HL-60 (cell line): ENCODE results near the gene PARD6G.

ENCODE experiments used
- POLR2AphosphoS5 ChIP-seq: IDR thresholded peaks from 2 replicates; pipeline ENCODE4 v1.6.1; 2012; ENCODE audit warnings: low read depth
- TF ChIP-seq, protein P1 (sequence below): IDR thresholded peaks from one replicate; pipeline ENCODE4 v1.5.1; 2011; ENCODE audit warnings: low read length, control low read depth, inconsistent platforms; ENCODE audit not compliant: insufficient read depth

DNA sequence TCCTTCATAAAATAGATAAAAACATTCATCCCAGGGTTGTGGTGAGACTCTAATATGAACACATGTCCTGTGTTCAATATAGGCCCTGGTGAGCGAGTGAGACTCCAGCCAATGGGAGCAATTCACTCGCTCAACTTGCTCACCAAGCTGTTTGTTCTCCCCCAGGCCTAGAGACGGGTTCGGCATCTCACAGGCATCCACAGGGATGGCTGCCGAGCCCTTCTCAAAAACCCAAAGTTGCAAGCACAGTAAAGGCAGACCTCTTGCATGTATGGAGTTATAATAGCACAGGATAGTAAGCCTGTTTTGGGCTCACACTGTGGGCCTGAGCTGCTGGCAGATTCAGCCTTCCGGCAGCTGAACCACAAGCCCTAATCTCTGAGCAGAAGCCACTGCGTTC is 15.7 kb downstream of the PARD6G start:
- TF ChIP-seq, protein P1, sequence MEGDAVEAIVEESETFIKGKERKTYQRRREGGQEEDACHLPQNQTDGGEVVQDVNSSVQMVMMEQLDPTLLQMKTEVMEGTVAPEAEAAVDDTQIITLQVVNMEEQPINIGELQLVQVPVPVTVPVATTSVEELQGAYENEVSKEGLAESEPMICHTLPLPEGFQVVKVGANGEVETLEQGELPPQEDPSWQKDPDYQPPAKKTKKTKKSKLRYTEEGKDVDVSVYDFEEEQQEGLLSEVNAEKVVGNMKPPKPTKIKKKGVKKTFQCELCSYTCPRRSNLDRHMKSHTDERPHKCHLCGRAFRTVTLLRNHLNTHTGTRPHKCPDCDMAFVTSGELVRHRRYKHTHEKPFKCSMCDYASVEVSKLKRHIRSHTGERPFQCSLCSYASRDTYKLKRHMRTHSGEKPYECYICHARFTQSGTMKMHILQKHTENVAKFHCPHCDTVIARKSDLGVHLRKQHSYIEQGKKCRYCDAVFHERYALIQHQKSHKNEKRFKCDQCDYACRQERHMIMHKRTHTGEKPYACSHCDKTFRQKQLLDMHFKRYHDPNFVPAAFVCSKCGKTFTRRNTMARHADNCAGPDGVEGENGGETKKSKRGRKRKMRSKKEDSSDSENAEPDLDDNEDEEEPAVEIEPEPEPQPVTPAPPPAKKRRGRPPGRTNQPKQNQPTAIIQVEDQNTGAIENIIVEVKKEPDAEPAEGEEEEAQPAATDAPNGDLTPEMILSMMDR: no peak
- no peak for TF ChIP-seq POLR2AphosphoS5
